Common myeloid progenitor, CD34-positive (primary cell): ENCODE results near the gene UBP1.
"Not testable (repeated sequence)": the region's sequence is repeated elsewhere in the genome, so short reads cannot be mapped to it uniquely, and the experiment has no call there.

ENCODE experiments used
- CTCF ChIA-PET: fragments of 350-600 bp; sonication (Branson Sonifier 250); formaldehyde crosslinking; loops from one replicate; lab custom pipeline; 2021; ENCODE audit warnings: antibody characterized with exemption; lab: Charles Lee
- POLR2A ChIA-PET: fragments of 350-600 bp; sonication (Branson Sonifier 250); formaldehyde crosslinking; loops from one replicate; lab custom pipeline; 2021; ENCODE audit warnings: antibody characterized with exemption; lab: Charles Lee
- DNase-seq, 3 donors: peaks; one replicate each; pipeline versions ENCODE4 v3.0.0 to v3.0.0-alpha.2; 2013
- H3K27ac ChIP-seq, 2 experiments: 1 replicate in 1 of 2; 2 replicates in 1 of 2; pipeline ENCODE4 v1.7.0; 2013; ENCODE audit warnings: inconsistent platforms in 2 of 2, low read length in 2 of 2, mild to moderate bottlenecking in 2 of 2, low read depth in 1 of 2, moderate library complexity in 1 of 2; ENCODE audit not compliant: severe bottlenecking in 2 of 2, insufficient read depth in 1 of 2, poor library complexity in 1 of 2
- H3K27me3 ChIP-seq, 5 experiments: replicated peaks in 2 of 5; 1 replicate in 3 of 5; 2 replicates in 2 of 5; pipeline versions ENCODE4 v1.6.1 to v1.7.0; 2013; ENCODE audit warnings: low read length in 4 of 5, mild to moderate bottlenecking in 2 of 5, moderate library complexity in 2 of 5, inconsistent platforms in 1 of 5; ENCODE audit not compliant: insufficient read depth in 5 of 5, control insufficient read depth in 4 of 5
- H3K36me3 ChIP-seq, 4 experiments: 1 replicate in 2 of 4; 2 replicates in 2 of 4; pipeline versions ENCODE4 v1.6.1 to v1.7.0; 2013; ENCODE audit warnings: low read length in 3 of 4, control low read depth in 1 of 4, mild to moderate bottlenecking in 1 of 4; ENCODE audit not compliant: control insufficient read depth in 4 of 4, insufficient read depth in 4 of 4
- H3K4me1 ChIP-seq, 4 experiments: 1 replicate in 3 of 4; 2 replicates in 1 of 4; pipeline versions ENCODE4 v1.6.1 to v1.7.1; 2013; ENCODE audit warnings: low read length in 3 of 4, mild to moderate bottlenecking in 3 of 4, control low read depth in 1 of 4, inconsistent platforms in 1 of 4, moderate library complexity in 1 of 4; ENCODE audit not compliant: control insufficient read depth in 4 of 4, insufficient read depth in 4 of 4; ENCODE audit errors: control extremely low read depth in 1 of 4
- H3K4me3 ChIP-seq, 7 experiments: 1 replicate in 4 of 7; 2 replicates in 3 of 7; pipeline versions ENCODE4 v1.5.1 to v1.7.0; 2013; ENCODE audit warnings: mild to moderate bottlenecking in 7 of 7, low read length in 6 of 7, moderate library complexity in 6 of 7, inconsistent platforms in 2 of 7, low read depth in 2 of 7, control low read depth in 1 of 7; ENCODE audit not compliant: insufficient read depth in 4 of 7, control insufficient read depth in 1 of 7; ENCODE audit errors: extremely low read depth in 1 of 7
- H3K9me3 ChIP-seq, 5 experiments: 1 replicate in 4 of 5; 2 replicates in 1 of 5; pipeline versions ENCODE4 v1.6.1 to v1.7.1; 2013; ENCODE audit warnings: low read length in 4 of 5, mild to moderate bottlenecking in 2 of 5, inconsistent platforms in 1 of 5, low read depth in 1 of 5, moderate library complexity in 1 of 5; ENCODE audit not compliant: control insufficient read depth in 4 of 5, insufficient read depth in 2 of 5; ENCODE audit errors: control extremely low read depth in 1 of 5
- WGBS: methylation state at CpG from one replicate; pipeline ENCODE4 v1.1.5; 2013; ENCODE audit not compliant: insufficient coverage; 5-methylcytosine and 5-hydroxymethylcytosine counted together

The UBP1 gene

DNA sequence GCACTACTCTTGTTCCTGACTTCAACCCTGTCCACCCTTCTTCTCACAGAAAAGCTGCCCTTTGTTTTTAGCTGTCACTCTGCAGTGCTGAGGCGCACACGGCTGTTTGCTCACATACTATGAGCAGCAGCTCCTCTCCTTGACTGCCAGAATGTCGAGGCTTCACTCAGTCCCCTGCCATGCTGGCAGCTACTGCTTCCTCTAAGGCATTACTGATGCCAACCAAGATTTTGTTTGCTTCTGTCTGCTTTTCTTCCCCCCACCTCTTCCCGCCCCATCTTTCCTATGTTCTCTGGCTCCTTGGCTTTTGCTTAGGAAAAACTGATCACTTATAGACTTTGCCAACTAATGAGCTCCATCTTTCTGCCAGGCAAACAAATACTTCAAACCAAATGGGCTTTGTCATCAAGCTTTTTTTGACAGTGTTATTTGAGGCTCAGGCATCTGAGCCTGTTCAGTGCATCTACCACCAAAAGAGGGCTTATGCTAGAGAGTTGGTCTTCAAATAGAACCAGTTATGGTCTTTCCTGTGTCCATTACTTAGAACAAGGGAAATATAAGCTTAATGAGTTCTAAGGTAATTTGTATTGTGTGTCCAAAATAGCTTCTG is 81.9 kb downstream of the UBP1 start:
- 100% methylated on average over 4 of the region's 4 CpGs for WGBS
- CTCF ChIA-PET: interaction anchor here (0.8 to 2.3 kb wide), 2 partner anchors 15 to 219 kb away, joined by 3 to 12 read pairs; no protein-coding TSS in a partner anchor

DNA sequence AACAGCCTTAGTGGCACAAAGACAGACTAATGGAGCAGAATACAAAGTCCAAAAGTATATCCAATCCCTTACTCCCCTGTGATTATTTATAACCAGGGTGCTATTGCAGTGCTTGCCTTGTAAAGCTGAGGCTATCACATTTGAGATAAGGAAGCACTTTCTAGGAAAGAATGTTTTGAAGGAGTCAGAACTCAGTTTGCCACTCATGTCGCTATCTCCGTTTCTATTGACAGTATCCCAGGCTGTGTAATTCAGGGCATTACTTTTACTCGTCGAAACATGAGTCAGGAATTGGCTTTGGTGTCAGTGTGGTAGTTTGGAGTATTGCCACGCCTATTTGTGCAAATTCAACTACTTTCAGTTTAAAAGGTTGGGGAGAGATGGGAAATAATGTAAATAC is 84.6 kb downstream of the UBP1 start:
- POLR2A ChIA-PET: no interaction called here
- CTCF ChIA-PET: no interaction called here
- Histone ChIP-seq H3K27ac (no peak overlapping the region), H3K36me3 (no peaks in the 10 kb centered on the region), H3K27me3 (no peaks in the 10 kb centered on the region), H3K9me3 (no peaks in the 10 kb centered on the region), H3K4me1 (no peaks in the 10 kb centered on the region), H3K4me3 (no peak overlapping the region)
- DNase-seq: no peak
- WGBS: 89% methylated on average over 4 of the region's 5 CpGs

More for the DNA sequence above, 81.9 kb downstream of the UBP1 start:
- POLR2A ChIA-PET: no interaction called here
- Histone ChIP-seq H3K4me1 (no peaks in the 10 kb centered on the region), H3K9me3 (no peaks in the 10 kb centered on the region), H3K27me3 (no peaks in the 10 kb centered on the region), H3K4me3 (no peak overlapping the region), H3K36me3 (no peaks in the 10 kb centered on the region), H3K27ac (no peak overlapping the region)
- DNase-seq: no peak

DNA sequence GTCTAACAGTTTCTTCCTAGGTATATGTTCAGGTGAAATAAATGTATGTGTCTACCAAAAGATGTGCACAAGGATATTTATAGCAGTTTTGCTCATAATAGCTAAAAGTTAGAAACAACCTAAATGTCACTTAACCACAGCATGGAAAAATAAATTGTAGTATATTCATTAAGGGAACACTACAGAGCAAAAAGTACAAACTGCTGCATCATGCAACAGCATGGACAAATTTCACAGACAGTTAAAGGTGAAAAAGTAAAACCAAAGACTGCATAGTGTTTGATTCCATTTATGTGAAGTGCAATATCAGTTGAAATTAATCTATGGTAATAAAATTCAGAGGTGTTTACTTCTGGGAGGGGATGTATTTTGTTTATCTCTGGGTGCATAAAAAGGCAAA is 100.4 kb downstream of the UBP1 start:
- H3K27me3 ChIP-seq: no peaks in the 10 kb centered on the region
- ChIA-PET CTCF (no interaction called here), POLR2A (no interaction called here)
- no peak overlapping the region for H3K27ac ChIP-seq
- peaks cover 0 to 5% (median 0%) of the 10 kb centered on the region in 5 experiments for H3K9me3 ChIP-seq
- DNase-seq: no peak
- H3K4me1 ChIP-seq: no peaks in the 10 kb centered on the region
- no peak overlapping the region for H3K4me3 ChIP-seq
- no peaks in the 10 kb centered on the region for H3K36me3 ChIP-seq

DNA sequence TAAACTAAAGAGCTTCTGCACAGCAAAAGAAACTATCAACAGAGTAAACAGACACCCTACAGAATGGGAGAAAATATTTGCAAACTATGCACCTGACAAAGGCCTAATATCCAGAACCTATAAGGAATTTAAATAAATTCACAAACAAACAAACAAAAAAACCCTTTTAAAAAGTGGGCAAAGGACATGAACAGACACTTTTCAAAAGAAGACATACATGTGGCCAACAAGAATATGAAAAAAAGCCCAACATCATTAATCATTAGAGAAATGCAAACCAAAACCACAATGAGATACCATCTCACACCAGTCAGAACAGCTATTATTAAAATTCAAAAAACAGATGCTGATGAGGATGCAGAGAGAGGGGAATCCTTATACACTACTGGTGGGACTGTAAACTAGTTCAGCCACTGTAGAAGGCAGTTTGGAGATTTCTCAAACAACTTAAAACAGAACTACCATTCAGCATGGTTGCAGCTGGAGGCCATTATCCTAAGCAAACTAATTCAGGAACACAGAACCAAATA is 101.2 kb downstream of the UBP1 start:
- POLR2A ChIA-PET, H3K27ac ChIP-seq, CTCF ChIA-PET, H3K27me3 ChIP-seq, H3K36me3 ChIP-seq, H3K4me3 ChIP-seq, H3K4me1 ChIP-seq: not testable (repeated sequence)
- H3K9me3 ChIP-seq: peaks cover 0 to 12% (median 0%) of the 10 kb centered on the region in 5 experiments
- peak in 1 of 3 donors; percentile 22 for DNase-seq
